Chondrocyte (in vitro differentiated cells): Measurements from ENCODE around the gene SMIM45.

Experiments
- DNase-seq: peaks from one replicate; pipeline ENCODE4 v3.0.0; 2021; ENCODE audit warnings: mixed read lengths, low spot score
- H3K27ac Mint-ChIP-seq: one replicate; pipeline ENCODE4 v1.8.0; 2021; ENCODE audit warnings: mild to moderate bottlenecking, moderate library complexity, mixed read lengths; ENCODE audit not compliant: unreplicated experiment
- H3K27me3 Mint-ChIP-seq: 2 replicates; pipeline ENCODE4 v1.8.0; 2021; ENCODE audit warnings: low read depth, mixed read lengths
- H3K36me3 Mint-ChIP-seq: 2 replicates; pipeline ENCODE4 v1.8.0; 2021; ENCODE audit warnings: low read depth, mixed read lengths
- H3K4me1 Mint-ChIP-seq: 2 replicates; pipeline ENCODE4 v1.8.0; 2021; ENCODE audit warnings: low read depth, mild to moderate bottlenecking, mixed read lengths
- H3K4me3 Mint-ChIP-seq: one replicate; pipeline ENCODE4 v1.8.0; 2021; ENCODE audit warnings: mild to moderate bottlenecking, moderate library complexity, mixed read lengths; ENCODE audit not compliant: unreplicated experiment
- H3K9me3 Mint-ChIP-seq: 2 replicates; pipeline ENCODE4 v1.8.0; 2021; ENCODE audit warnings: low read depth, mixed read lengths
- TF ChIP-seq, protein P1 (sequence below): fragments of 200-600 bp; sonication (generic); IDR thresholded peaks from 2 replicates; pipeline ENCODE4 v1.5.0; 2021; ENCODE audit warnings: antibody characterized with exemption, mild to moderate bottlenecking, moderate library complexity

SMIM45 gene

DNA sequence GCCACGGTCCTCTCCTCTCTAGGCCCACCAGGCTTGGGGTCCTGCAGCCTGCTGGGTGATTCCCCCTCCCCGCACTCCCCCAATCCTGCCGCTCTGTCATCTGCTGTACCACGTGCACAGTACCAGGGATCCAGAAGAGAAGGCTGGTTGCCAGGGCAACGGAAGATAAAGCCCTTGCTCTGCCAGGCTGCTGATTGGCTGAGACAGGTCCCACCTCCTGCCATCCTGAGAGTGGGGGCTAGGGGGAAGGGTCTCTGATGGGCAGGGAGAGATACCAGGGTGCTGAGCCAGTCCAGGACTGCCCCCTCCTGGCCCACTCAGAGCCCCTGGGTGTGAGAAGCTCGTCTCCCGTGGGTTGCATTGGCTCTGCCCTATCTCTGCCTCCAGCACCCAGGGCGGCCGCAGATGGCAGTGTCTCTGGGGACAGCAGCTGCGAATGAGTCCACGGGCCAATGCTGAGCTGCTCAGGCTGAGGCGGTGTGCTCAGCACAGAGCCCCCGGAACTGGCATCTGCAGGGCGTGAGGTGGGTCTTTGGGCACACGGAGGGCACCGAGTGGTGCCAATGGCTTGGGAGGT is at the start of gene SMIM45:
TSS of gene SMIM45 (plus strand) at position 253 of the 577 bp plus-strand sequence.
- TF ChIP-seq, protein P1, sequence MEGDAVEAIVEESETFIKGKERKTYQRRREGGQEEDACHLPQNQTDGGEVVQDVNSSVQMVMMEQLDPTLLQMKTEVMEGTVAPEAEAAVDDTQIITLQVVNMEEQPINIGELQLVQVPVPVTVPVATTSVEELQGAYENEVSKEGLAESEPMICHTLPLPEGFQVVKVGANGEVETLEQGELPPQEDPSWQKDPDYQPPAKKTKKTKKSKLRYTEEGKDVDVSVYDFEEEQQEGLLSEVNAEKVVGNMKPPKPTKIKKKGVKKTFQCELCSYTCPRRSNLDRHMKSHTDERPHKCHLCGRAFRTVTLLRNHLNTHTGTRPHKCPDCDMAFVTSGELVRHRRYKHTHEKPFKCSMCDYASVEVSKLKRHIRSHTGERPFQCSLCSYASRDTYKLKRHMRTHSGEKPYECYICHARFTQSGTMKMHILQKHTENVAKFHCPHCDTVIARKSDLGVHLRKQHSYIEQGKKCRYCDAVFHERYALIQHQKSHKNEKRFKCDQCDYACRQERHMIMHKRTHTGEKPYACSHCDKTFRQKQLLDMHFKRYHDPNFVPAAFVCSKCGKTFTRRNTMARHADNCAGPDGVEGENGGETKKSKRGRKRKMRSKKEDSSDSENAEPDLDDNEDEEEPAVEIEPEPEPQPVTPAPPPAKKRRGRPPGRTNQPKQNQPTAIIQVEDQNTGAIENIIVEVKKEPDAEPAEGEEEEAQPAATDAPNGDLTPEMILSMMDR: no peak
- DNase-seq: no peak
- Mint-ChIP-seq H3K4me1 (no peaks in the 10 kb centered on the region), H3K36me3 (no peaks in the 10 kb centered on the region), H3K27me3 (no peaks in the 10 kb centered on the region), H3K9me3 (no peaks in the 10 kb centered on the region), H3K4me3 (no peak within 1 kb of the TSS), H3K27ac (no peak within 1 kb of the TSS)

- TF ChIP-seq, protein P1: no peak
- Mint-ChIP-seq H3K9me3 (no peaks in the 10 kb centered on the region), H3K4me1 (no peaks in the 10 kb centered on the region), H3K27me3 (no peaks in the 10 kb centered on the region), H3K4me3 (no peak overlapping the region), H3K27ac (no peak overlapping the region), H3K36me3 (peaks cover 16% of the 10 kb centered on the region)
- DNase-seq: no peak
Observed at GRCh38 chr22:41902932-41903421, 49.0 kb upstream of the SMIM45 start.

GRCh38 chr22:41904450-41905410 is 47.2 kb upstream of the SMIM45 start:
- no peaks in the 10 kb centered on the region for H3K9me3 Mint-ChIP-seq
- H3K4me3 Mint-ChIP-seq: no peak overlapping the region
- H3K27me3 Mint-ChIP-seq: no peaks in the 10 kb centered on the region
- TF ChIP-seq, protein P1: no peak
- H3K27ac Mint-ChIP-seq: no peak overlapping the region
- peaks cover 12% of the 10 kb centered on the region for H3K36me3 Mint-ChIP-seq
- DNase-seq: no peak
- H3K4me1 Mint-ChIP-seq: no peaks in the 10 kb centered on the region

- no peaks in the 10 kb centered on the region for H3K4me1 Mint-ChIP-seq
- H3K4me3 Mint-ChIP-seq: no peak overlapping the region
- H3K36me3 Mint-ChIP-seq: peaks cover 9% of the 10 kb centered on the region
- TF ChIP-seq, protein P1: no peak
- H3K27me3 Mint-ChIP-seq: no peaks in the 10 kb centered on the region
- no peak overlapping the region for H3K27ac Mint-ChIP-seq
- no peak for DNase-seq
- no peaks in the 10 kb centered on the region for H3K9me3 Mint-ChIP-seq
Observed at GRCh38 chr22:41905411-41906202, 46.3 kb upstream of the SMIM45 start.

- Mint-ChIP-seq H3K4me1 (peaks cover 2% of the 10 kb centered on the region), H3K27ac (no peak overlapping the region), H3K27me3 (peaks cover 6% of the 10 kb centered on the region), H3K4me3 (no peak overlapping the region), H3K36me3 (peaks cover 9% of the 10 kb centered on the region), H3K9me3 (no peaks in the 10 kb centered on the region)
- TF ChIP-seq, protein P1: no peak
- DNase-seq: no peak
Observed at GRCh38 chr22:41906822-41907221, 45.1 kb upstream of the SMIM45 start.
